Measurements from ENCODE around the gene SLC18A3.
A peak's percentile ranks its signal among the peaks of the same experiment; 100 is the strongest.

The SLC18A3 gene

DNA sequence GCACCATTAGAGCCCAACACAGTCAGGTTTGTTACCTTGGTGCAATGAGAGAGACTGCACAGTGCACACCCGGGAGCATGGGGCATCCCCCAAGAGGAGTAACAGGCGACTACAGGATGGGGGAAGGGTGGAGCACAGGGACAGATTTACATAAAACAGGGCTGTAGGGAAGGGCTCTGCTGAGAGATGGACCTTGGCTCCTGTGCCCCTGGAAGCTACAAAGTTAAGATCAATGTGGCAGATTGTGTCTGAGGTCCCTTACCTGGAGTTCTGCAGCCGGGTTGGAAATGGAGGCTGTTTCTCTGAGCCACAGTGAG, 13.7 kb upstream of the SLC18A3 start:
- no peak for DNase-seq (ENCODE audit: low spot score)

DNA sequence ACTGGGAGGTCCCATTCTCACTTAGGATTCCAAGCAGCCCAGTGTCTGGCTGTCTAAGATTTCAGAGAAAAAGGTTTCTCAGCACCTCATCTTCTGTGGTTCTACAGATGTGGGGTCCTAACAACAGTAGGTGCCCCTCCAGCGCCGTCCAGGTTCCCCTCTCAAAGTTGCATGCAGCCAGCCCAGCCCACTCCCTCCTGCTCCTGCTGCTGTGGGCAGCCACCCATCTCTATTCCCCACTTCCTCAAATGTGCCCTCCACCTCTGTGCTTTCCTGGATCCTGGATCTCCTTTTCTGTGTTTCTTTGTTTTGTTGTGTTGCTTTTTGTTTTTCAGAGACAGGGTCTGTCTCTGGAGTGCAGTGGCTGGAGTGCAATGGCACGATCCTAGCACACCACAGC, 13.3 kb upstream of the SLC18A3 start:
- no peak for DNase-seq (ENCODE audit: low spot score)

DNA sequence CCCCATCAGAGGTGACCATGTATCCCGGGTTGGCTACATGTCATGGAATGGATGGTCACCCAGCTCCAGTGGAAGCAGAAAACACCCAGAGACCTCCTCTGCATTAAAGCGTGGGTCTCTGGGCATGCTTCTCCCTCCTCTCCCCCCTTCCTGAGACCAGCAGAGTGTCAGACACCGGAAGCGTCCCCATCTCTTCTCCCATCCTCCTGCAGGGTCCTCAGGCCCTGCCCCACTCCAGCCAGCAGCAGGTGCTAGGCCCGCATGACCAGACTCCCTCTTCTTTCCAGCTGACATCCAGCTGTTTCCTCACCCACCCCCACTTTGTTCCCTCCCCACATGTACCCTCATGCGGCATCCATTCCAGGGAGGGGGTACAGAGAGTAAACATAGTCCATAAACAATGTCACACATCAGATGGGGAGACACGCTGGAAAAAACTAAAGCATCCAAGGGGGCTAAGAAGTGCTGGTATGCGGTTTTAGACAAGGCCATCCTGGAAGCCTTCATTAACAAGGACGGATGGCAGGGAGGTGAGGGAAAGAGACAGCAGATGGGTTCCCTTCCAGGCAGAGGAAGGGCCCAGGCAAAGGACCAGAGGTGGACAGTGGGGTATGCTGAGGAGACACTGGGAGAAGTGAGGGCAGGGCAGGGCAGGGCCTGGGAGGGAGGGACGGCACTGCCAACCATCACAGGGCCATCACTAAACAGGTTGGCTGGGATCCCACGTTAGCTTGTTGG, 12.5 kb upstream of the SLC18A3 start:
- DNase-seq (ENCODE audit: low spot score) = no peak

DNA sequence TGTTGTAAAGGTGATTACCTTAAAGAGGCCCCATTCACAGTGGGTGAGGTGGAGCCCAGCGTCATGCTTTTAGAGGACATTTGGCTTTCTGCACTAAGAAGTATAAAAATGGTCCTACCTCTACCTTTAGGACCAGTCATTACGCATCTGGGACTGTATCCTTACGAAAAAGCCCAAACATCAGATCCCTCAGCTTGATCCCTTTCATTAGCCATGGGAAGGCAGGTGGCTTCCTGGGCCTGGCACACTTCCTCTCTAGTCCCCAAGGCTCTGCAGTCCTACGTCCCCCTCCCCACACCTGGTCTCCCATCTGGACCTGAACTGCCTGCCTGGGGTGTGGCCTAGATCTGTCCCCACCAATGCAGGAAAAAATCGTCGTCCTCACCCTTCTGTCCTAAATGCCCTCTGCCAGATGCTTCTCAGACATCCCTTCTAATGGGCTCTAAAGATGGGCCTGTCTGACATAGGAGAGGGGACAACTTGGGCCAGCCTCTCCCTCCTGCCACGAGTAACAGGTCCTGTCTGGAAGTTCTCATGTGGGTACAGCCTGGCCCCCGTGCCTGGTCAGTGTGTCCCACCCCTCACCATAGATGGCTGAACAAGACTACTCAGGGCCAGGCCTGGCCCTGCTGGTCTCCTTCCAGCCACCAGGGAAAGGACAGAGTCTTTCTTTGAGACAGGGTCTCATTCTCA, 11.8 kb upstream of the SLC18A3 start:
- no peak for DNase-seq (ENCODE audit: low spot score)

DNA sequence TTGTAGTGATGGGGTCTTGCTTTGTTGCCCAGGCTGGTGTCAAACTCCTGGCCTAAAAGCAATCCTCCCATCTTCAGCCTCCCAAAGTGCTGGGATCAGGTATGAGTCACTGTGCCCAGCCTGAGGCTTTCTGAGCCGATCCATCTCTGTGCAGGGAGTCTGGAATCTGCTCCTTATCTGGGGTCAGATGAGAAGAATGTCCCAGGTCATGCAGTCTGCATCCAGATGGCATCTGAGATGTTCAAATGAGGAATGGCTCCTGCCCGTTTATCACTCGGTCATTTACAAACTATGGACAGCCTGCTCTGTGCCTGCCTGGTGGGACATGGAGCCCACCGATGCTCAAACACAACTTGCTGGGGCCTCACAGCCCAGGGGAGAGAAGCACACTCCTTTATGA, 11.1 kb upstream of the SLC18A3 start:
- no peak for DNase-seq (ENCODE audit: low spot score)

DNA sequence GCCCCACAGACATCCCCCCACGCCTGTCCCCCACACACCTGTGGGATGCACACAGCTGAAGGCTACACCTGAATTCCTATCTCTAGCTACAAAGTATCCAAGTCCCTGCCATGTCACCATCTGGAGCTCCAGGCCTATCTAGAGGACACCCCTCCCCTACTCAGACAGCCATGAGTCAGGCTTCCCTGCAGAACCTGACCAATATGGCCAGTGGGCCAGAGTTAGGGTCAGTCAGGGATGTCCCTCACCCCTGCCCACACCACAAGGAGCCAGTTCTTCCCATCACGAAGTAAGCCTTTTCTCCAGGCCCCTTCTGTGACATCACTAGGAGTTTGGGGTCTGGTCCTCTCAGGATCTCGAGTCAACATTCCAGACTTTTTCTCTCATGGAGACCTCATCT, 10.6 kb upstream of the SLC18A3 start:
- DNase-seq (ENCODE audit: low spot score) = no peak

DNA sequence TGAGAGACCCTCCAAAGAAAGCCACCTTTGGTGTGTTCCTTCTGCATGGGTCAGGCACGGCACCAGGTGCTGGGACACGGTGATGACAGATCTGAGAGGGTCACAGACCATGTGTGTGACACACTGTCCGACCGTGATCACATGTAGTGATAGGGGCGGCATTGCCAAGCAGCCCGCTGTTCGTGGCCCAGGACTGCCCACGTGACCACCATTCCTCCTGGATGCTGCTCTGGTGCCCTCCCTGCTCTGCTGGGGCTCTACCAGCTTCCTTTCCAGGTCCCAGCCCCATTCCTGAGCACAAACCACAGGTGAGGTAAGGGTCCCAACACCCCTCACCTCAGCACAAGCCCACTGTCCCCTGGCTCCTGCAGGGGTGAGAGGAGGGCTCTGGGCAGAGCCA, 10.1 kb upstream of the SLC18A3 start:
- DNase-seq (ENCODE audit: low spot score) = no peak

DNA sequence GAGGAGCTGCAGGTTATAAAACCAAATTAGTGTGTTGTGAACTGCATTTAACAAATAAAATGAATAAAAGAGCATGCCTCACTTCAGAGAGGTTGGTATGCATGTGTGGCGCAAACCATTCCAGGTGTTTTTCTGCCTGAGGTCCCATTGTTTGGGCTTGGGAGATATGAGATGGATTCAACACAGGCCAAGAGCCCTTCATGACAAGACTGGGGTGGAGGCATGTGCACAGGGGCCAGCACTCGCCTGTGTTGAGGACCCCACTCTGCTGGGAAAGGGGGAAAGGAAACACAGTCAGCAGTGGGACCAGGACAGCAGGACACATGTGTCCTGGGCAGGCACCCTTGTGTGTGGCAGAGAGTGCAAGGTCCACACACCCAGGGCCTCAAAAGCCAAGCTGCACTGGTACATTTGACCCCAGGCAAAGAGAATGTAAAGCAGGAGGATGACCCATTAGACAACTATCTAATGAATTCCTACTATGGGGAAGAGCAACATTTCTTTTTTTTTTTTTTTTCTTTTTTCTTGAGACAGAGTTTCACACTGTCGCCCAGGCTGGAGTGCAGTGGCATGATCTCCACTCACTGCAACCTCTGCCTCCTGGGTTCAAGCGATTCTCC, 9.2 kb upstream of the SLC18A3 start:
- no peak for DNase-seq (ENCODE audit: low spot score)

DNA sequence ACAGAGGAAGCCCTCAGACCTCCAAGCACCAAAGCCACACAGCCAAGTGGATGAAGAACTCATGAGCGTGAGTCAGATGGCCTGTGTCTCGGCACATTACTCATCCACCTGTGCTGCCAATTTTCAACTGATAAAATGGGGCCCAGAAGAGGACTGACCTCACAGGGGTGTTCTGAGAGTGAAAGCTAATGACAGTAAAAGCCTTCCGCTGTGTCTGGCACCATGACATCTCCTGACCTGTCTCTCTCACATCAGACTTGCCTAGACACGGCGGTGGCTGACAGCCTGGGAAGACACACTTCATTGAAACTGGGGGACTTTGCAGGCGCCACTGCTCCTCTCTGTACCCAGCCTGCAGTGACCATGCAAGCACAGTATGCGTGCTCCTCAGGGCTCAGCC, 8.3 kb upstream of the SLC18A3 start:
- DNase-seq (ENCODE audit: low spot score) = no peak

DNA sequence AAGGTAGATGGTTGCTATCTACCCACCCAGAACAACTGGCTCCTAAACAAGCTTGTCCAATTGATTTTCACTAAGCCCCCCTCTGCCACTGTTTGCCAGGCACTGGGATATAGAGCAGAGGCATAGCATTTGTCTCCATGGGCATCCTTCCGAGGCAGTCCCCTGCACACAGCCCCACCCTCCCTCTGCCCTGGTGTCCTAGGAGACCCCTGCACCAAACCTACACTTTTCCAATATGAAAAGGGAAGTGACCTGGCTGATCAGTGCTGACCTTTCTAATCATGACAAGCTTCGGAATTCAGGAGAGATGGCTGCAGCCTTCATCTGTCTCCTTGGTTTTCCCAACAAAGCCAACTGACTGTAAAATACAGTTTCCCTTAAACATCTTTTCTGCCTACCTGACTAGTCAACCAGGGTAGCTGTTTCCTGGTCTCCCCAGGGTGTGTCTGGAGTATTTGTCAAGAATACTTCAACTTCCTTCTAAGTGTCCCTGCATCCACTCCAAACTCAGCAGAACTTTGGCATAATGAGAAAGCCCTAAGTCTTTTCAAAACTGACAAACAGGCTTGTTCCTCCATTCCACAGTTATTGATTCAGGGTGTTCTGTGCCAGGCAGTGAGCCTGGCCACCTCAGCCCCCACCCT, 7.6 kb upstream of the SLC18A3 start:
- no peak for DNase-seq (ENCODE audit: low spot score)

DNA sequence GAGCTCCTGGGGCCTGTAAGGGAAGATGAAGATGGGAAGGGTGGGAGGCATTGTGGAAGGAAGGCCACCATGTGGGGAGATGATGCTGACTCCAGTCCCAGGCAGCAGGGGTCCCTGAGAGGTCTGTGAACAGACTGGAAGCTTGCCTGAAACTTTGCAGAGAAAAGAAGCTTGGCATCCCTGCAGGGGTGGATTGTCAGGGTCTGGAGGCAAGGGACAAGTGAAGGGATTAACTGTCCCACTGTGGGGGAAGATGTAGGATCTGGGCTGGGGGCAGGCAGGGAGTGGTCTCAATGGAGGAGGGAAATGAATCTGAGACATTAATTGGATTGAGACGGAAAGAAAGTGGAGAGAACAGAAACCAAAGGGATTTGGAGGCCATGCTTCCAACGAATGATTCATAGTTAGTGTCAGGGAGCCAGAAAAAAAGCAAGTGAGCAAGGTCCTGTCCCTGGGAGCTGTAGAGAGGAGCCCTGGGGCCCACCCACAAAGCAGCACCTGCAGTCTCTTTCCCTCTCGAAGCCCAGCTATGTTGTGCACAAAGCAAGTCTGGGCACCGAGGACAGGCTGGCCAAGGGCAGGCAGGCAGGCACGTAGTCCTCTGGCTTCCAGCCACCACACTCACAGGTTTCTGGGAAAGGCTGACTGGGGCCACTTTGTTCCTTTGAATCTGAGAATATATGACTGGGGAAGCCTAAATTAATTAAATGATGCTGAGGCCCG, 4.7 kb upstream of the SLC18A3 start:
- no peak for DNase-seq (ENCODE audit: low spot score)

DNA sequence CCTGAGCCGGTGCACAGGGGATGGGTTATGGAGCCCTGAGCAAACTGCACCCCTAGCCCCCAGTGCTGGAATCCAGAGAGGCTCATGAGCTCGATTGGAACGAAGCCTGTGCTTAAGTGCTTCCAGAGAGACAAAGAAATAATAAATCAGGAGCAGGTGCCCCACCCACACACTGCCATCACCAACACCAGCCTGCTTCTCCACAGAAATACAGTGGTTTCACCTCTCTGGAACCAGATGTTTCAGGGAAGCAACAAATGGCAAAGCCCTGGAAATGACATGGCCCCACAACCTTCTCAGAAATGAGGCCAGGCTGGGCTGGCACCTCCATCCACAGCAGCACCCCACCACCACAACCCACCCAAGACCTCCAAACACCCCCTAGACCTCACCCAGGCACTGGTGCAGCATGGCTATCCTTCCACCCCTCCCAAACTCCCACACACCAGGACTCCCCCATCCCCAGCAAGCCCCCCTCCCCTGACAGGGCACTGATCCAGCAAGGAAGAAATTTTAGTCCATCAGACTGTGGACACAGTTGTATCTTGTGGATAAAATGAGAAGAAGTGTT, 4.1 kb upstream of the SLC18A3 start:
- no peak for DNase-seq (ENCODE audit: low spot score)

DNA sequence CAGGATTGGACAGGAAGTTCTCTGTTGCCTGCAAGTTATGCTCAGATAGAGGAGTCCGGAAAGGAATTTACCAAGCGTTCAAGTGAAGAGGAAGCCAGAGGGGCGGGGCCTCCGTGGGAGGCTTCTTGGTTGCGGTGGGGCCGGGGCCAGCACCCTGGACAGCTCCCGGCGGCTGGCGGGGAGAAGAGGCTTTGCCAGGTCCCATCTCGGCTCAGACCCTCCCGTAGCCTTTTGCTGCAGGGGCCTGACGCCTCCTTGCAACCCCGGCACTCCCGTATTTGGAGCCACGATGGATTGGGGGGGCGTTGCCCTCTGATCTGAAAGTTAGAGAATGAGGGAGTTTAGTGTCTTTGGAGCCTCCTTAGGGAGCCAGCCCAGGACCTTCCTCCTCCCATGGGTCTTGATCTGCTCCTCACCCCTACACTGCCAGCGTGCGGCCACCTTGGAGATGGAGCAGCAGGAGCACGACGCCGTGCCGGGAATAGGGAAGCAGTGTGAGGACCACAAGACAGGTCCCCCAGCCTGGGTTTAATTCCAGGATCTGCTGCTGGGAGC, 3.1 kb upstream of the SLC18A3 start:
- DNase-seq (ENCODE audit: low spot score) = peak; percentile 50

DNA sequence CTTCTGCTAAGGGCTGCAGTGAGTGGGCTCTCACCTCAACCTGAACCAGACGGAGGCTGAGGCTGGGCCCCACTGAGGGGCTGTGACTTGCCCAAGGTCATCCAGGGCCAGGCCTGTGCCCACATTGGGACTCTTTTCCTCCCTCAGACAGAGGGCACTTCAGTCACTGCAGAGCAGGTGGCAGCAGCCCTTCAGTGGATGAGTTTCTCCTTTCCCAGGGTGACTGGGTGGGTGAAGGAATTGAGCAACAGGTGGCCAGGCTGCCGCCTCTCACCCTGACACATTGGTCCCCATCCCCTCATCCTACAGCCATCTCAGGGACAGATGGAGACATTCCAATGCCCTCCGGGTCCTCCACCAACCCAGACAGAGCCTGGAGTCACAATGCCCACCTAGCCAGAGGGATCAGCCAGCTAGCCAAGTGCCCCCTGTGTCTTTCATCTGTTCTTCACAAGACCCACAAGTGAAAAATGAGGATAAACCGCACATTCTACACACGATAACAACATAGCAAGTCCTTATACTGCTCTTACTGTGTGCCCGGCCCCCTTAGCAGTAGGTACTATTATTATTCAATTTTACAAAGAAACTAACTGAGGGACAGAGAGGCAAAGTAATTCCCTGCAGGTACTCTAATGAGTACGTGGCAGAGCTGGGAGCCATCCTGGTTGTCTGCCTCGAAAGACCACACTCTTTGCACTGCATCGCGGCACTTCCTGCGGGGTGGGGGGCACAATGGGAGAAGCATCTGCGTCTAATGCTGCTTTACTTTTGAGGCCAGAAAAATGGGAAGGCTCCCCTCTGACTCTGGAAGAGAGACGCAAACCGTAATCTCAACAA, 1.7 kb upstream of the SLC18A3 start:
- no peak for DNase-seq (ENCODE audit: low spot score)

DNA sequence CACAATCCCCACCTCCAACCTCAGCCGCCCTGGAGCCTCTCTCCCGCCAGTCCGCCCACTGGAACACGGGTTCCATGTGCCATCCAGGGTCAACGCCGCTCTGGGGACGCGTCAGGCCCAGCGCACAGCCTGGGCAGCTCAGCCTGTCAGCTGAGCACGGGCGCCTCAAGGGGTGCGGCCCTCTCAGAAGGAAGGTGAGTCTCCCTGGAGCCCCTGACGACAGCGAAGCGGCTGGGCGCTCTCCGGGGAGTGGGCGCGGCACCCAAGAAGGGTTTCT, 1.2 kb upstream of the SLC18A3 start:
- no peak for DNase-seq (ENCODE audit: low spot score)

DNA sequence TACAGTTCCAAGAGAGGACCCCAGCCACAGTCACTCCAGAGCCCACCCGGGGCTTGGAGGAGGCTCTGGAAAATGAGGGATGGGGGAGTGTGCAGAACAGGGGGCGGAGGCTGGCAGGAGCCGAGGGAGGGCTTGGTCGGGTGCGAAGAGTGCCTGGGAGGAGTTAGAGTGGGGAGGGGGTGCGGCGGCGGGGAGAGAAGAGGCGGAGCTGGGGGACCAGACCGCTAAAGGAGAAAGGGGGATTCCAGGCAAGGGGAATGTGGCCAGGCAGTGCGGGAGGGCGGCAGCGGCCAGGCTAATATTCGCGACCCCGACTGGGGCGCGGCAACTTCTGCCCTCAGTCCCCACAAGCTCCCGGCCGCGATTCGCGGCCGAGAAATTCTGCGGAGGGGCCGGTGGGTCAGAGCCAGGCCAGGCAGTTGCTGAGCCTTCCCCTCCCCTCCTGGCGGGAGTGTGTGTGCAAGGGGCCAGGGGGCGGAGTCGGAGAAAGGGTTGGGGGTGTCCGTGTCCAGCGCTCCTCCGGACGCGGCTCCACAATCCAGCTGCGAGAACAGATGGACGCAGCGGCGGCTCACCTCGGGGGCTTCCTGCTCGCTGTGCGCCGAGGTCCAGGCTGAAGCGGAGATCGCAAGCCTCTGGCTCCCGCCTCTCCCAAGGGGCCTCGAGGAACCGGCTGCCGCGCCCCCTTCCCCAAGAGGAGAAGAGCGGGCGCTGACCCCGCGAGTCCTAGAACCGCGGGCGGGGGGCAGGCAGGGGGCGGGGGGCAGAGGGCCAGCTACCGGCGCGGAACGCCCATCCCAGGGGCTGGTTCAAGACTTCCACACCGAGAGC, 612 bp upstream of the SLC18A3 start:
- no peak for DNase-seq (ENCODE audit: low spot score)

DNA sequence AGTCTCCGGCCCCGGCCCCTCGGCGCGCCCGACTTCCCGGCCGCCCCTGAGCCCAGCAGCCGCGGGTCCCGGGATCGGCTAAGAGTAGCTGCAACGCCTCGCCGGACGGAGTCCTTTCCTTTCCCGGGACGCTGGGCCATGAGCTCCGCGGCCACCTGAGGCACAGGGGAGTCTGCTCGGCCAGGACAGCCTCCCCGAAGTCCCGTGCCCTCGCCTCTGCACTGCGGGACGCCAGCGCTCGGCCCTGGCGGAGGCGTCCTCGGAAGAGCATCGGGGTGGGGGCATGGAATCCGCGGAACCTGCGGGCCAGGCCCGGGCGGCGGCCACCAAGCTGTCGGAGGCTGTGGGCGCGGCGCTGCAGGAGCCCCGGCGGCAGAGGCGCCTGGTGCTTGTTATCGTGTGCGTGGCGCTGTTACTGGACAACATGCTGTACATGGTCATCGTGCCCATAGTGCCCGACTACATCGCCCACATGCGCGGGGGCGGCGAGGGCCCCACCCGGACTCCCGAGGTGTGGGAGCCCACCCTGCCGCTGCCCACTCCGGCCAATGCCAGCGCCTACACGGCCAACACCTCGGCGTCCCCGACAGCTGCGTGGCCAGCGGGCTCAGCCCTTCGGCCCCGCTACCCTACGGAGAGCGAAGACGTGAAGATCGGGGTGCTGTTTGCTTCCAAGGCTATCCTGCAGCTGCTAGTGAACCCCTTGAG, 502 bp downstream of the SLC18A3 start:
- no peak for DNase-seq (ENCODE audit: low spot score)

DNA sequence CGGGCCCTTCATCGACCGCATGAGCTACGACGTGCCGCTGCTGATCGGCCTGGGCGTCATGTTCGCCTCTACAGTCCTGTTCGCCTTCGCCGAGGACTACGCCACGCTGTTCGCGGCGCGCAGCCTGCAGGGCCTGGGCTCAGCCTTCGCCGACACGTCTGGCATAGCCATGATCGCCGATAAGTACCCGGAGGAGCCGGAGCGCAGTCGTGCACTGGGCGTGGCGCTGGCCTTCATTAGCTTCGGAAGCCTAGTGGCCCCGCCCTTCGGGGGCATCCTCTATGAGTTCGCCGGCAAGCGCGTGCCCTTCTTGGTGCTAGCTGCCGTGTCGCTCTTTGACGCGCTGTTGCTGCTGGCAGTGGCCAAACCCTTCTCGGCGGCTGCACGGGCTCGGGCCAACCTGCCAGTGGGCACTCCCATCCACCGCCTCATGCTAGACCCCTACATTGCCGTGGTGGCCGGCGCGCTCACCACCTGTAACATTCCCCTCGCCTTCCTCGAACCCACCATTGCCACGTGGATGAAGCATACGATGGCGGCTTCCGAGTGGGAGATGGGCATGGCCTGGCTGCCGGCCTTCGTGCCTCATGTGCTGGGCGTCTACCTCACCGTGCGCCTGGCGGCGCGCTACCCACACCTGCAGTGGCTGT, 1.2 kb downstream of the SLC18A3 start:
- no peak for DNase-seq (ENCODE audit: low spot score)

All from SW480 (cell line).